Esophagus squamous epithelium (tissue), 5 donors: ENCODE measurements around the gene SH3PXD2A. TPM values are rescaled to one million over a fixed set of nuclear protein-coding genes. Genes with fewer than 3 reads are reported as not detected.
A peak's percentile ranks its signal among the peaks of the same experiment; 100 is the strongest.

ENCODE experiments used
- DNase-seq: peaks from one replicate; lab custom pipeline; 2025; lab: John Stamatoyannopoulos, UW
- H3K27ac ChIP-seq, 4 donors: fragments of 200-600 bp; sonication (generic); one replicate each; pipeline ENCODE4 v1.5.1; 2016 to 2019; ENCODE audit warnings: mild to moderate bottlenecking in 1 of 4
- H3K27me3 ChIP-seq, 4 donors: fragments of 200-600 bp; sonication (generic); 1 replicate in 3 of 4; 2 replicates in 1 of 4; pipeline versions ENCODE4 v1.5.1 to v1.6.0; 2017 to 2021; ENCODE audit warnings: antibody characterized with exemption in 1 of 4
- H3K36me3 ChIP-seq, 3 donors: fragments of 200-600 bp; sonication (generic); one replicate each; pipeline ENCODE4 v1.5.1; 2016 to 2019
- H3K4me1 ChIP-seq, 3 donors: fragments of 200-600 bp; sonication (generic); one replicate each; pipeline ENCODE4 v1.5.1; 2017 to 2019
- H3K4me3 ChIP-seq, 4 donors: fragments of 200-600 bp; sonication (generic); 1 replicate in 3 of 4; 2 replicates in 1 of 4; pipeline ENCODE4 v1.5.1; 2016 to 2019; ENCODE audit warnings: mild to moderate bottlenecking in 2 of 4, moderate library complexity in 1 of 4
- H3K9me3 ChIP-seq, 3 donors: fragments of 200-600 bp; sonication (generic); one replicate each; pipeline ENCODE4 v1.5.1; 2016 to 2019
- CTCF ChIP-seq, 6 experiments: fragments of 450-650 bp in 4 of 6; fragments of 200-600 bp in 2 of 6; sonication (generic) in 2 of 6; IDR thresholded peaks; one replicate each; pipeline ENCODE4 v1.5.1; 2016 to 2019; ENCODE audit warnings: antibody characterized with exemption in 6 of 6, mild to moderate bottlenecking in 4 of 6, moderate library complexity in 4 of 6
- POLR2A ChIP-seq, 4 donors: fragments of 450-650 bp; IDR thresholded peaks; one replicate each; pipeline ENCODE4 v1.6.1; 2017; ENCODE audit warnings: antibody characterized with exemption in 4 of 4, mild to moderate bottlenecking in 4 of 4, moderate library complexity in 3 of 4
- WGBS, 2 donors: methylation state at CpG; one replicate each; pipeline ENCODE4 v1.1.5; 2018; 5-methylcytosine and 5-hydroxymethylcytosine counted together
- intact Hi-C: fragments of 100-400 bp; cut with DNase I; formaldehyde crosslinking; loops from one replicate; pipeline ENCODE4 v1.15.0; 2022
- total RNA-seq, 4 donors: library from RNA; depleted of rRNA; stranded (reverse); fragments of >200 nt; gene quantifications; one replicate each; pipeline ENCODE4 v1.1.0, GENCODE V29; 2016
- donor health status: DM: yes; HTN: yes; CAD: no.

Gene SH3PXD2A
- total RNA-seq, 4 donors from 2014 or later = 25.1 to 57.8 (median 42.7) TPM

DNA sequence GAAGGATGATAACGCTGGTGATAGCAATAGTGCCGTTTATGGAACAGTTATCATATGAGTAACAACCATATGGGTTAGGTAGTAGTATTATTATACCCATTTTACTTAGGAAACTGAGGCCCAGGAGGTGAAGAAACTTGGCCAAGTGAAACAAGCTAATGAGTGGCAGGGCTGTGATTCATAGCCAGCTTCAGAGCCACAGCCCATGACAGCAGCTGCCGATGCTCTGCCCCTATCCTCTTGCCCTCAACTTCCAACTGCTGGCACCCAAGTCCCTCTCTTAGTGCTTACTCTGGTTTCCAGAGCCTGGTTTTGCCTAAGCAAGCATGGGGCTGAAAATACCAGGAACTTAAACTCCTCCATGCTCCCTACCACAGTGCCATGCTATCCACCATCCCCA, 12.3 kb downstream of the SH3PXD2A start:
- H3K4me1 ChIP-seq = peaks cover 13 to 85% (median 48%) of the 10 kb centered on the region in 3 donors
- TF ChIP-seq CTCF (IDR thresholded peaks at IDR 0.05) (no peak), POLR2A (IDR thresholded peaks at IDR 0.05) (no peak)
- intact Hi-C loops = no loop called here

DNA sequence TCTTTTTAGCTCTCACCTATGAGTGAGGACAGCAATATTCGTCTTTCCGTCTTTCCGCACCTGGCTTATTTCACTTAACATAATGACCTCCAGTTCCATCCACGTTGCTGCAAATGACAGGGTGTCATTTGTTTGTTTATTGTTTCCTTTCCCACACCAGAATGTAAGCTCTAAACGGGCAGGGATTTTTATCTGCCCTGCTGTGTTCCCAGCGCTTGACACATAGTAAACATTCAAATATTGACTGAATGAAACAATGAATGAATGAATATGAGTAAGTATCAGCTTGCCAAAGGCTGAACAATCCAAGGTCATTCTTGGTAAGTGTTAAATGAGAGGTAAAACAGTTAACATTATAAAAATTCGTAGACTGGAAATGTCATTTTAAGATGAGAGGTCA, 12.8 kb downstream of the SH3PXD2A start:
- no peak for DNase-seq
- Histone ChIP-seq H3K27me3 (no peaks in the 10 kb centered on the region), H3K9me3 (no peaks in the 10 kb centered on the region), H3K4me3 (no peak overlapping the region), H3K36me3 (no peaks in the 10 kb centered on the region), H3K4me1 (peaks cover 13 to 85% (median 48%) of the 10 kb centered on the region in 3 donors), H3K27ac (no peak overlapping the region)
- WGBS, 2 donors = 49 to 65% methylated on average over 6 to 7 of the region's 7 CpGs
- intact Hi-C loops = no loop called here
- TF ChIP-seq CTCF (IDR thresholded peaks at IDR 0.05) (no peak), POLR2A (IDR thresholded peaks at IDR 0.05) (no peak)

More for the DNA sequence above, 12.3 kb downstream of the SH3PXD2A start:
- DNase-seq = no peak
- Histone ChIP-seq H3K9me3 (no peaks in the 10 kb centered on the region), H3K4me3 (no peak overlapping the region), H3K27ac (peak overlapping the region in 2 of 4 donors; percentile 53 to 71), H3K27me3 (no peaks in the 10 kb centered on the region), H3K36me3 (no peaks in the 10 kb centered on the region)
- WGBS, 2 donors = 48 to 59% methylated on average over 3 of the region's 3 CpGs

GRCh38 chr10:103841519-103841918, 13.9 kb downstream of the SH3PXD2A start:
- peaks cover 13 to 91% (median 51%) of the 10 kb centered on the region in 3 donors for H3K4me1 ChIP-seq
- no peaks in the 10 kb centered on the region for H3K9me3 ChIP-seq
- TF ChIP-seq POLR2A (IDR thresholded peaks at IDR 0.05) (no peak), CTCF (IDR thresholded peaks at IDR 0.05) (no peak)
- intact Hi-C loops = no loop called here
- no peak overlapping the region for H3K4me3 ChIP-seq
- H3K36me3 ChIP-seq = no peaks in the 10 kb centered on the region
- no peak overlapping the region for H3K27ac ChIP-seq
- H3K27me3 ChIP-seq = no peaks in the 10 kb centered on the region
- DNase-seq = no peak
- 53 to 69% methylated on average over 2 of the region's 7 CpGs for WGBS, 2 donors

GRCh38 chr10:103840740-103841070, 14.7 kb downstream of the SH3PXD2A start:
- H3K27me3 ChIP-seq = no peaks in the 10 kb centered on the region
- DNase-seq = no peak
- no peak overlapping the region for H3K4me3 ChIP-seq
- H3K4me1 ChIP-seq = peaks cover 15 to 91% (median 48%) of the 10 kb centered on the region in 3 donors
- TF ChIP-seq CTCF (IDR thresholded peaks at IDR 0.05) (no peak), POLR2A (IDR thresholded peaks at IDR 0.05) (no peak)
- H3K36me3 ChIP-seq = no peaks in the 10 kb centered on the region
- H3K9me3 ChIP-seq = no peaks in the 10 kb centered on the region
- intact Hi-C loops = no loop called here
- 45 to 83% methylated on average over 1 to 4 of the region's 4 CpGs for WGBS, 2 donors
- H3K27ac ChIP-seq = peak overlapping the region in 3 of 4 donors; percentile 22 to 40 (median 37)

- TF ChIP-seq CTCF (IDR thresholded peaks at IDR 0.05) = no peak
- TF ChIP-seq POLR2A (IDR thresholded peaks at IDR 0.05) = no peak
- 31 to 48% methylated on average over 8 to 13 of the region's 18 CpGs for WGBS, 2 donors
- intact Hi-C loops = no loop called here
- no peaks in the 10 kb centered on the region for H3K36me3 ChIP-seq
- peak overlapping the region in 3 of 4 donors; percentile 22 to 40 (median 37) for H3K27ac ChIP-seq
- peaks cover 21 to 91% (median 52%) of the 10 kb centered on the region in 3 donors for H3K4me1 ChIP-seq
- no peaks in the 10 kb centered on the region for H3K27me3 ChIP-seq
- H3K9me3 ChIP-seq = no peaks in the 10 kb centered on the region
- no peak for DNase-seq
- no peak overlapping the region for H3K4me3 ChIP-seq
These were observed 15.3 kb downstream of the SH3PXD2A start for GRCh38 chr10:103839872-103840739.
